ENCODE data around the gene LIPG. TPM values are rescaled to one million over a fixed set of nuclear protein-coding genes. Genes with fewer than 3 reads are reported as not detected.

The LIPG gene
- polyA plus RNA-seq, 1 donor from 2014 or later = 0.85 TPM

GRCh38 chr18:49626842-49627467 is 65.1 kb downstream of the LIPG start:
- Histone ChIP-seq H3K4me2 (ENCODE audit: low read length) (no peak overlapping the region), H3F3A (ENCODE audit: insufficient read depth, low read length, poor library complexity, severe bottlenecking) (no peaks in the 10 kb centered on the region), H3K9ac (ENCODE audit: low read length) (no peak overlapping the region), H3K27ac (ENCODE audit: low read length) (no peak overlapping the region), H3K9me2 (ENCODE audit: insufficient read depth, low read length) (no peaks in the 10 kb centered on the region), H3K79me2 (replicated peaks; ENCODE audit: insufficient read depth, low read length) (no peaks in the 10 kb centered on the region), H4K20me1 (ENCODE audit: insufficient read depth) (no peaks in the 10 kb centered on the region), H3K27me3 (ENCODE audit: insufficient read depth, low read depth, low read length) (no peaks in the 10 kb centered on the region), H3K4me3 (ENCODE audit: low read length) (no peak overlapping the region), H3K36me3 (ENCODE audit: insufficient read depth, low read length) (no peaks in the 10 kb centered on the region), H3K9me3 (ENCODE audit: low read length) (no peaks in the 10 kb centered on the region), H2AFZ (ENCODE audit: low read depth, low read length) (no peak overlapping the region)
- no peak for TF ChIP-seq REST (IDR thresholded peaks at IDR 0.05; ENCODE audit: borderline replicate concordance)
- TF ChIP-seq RAD21 (conservative IDR thresholded peaks at IDR 0.05) = no peak
- no peak for TF ChIP-seq TAF1 (IDR thresholded peaks at IDR 0.05; ENCODE audit: low read depth)
- TF ChIP-seq SMC3 (conservative IDR thresholded peaks at IDR 0.05; ENCODE audit: poor library complexity) = no peak
- TF ChIP-seq EP300 (conservative IDR thresholded peaks at IDR 0.05; ENCODE audit: poor library complexity, severe bottlenecking) = no peak
- TF ChIP-seq EZH2 (IDR thresholded peaks at IDR 0.05; ENCODE audit: borderline replicate concordance, insufficient read depth, low read length, poor library complexity, severe bottlenecking) = no peak

- Histone ChIP-seq H4K20me1 (ENCODE audit: insufficient read depth) (no peaks in the 10 kb centered on the region), H3K27ac (ENCODE audit: low read length) (no peak overlapping the region), H3K27me3 (ENCODE audit: insufficient read depth, low read depth, low read length) (no peaks in the 10 kb centered on the region), H3F3A (ENCODE audit: insufficient read depth, low read length, poor library complexity, severe bottlenecking) (no peaks in the 10 kb centered on the region), H3K36me3 (ENCODE audit: insufficient read depth, low read length) (no peaks in the 10 kb centered on the region), H2AFZ (ENCODE audit: low read depth, low read length) (no peak overlapping the region), H3K79me2 (replicated peaks; ENCODE audit: insufficient read depth, low read length) (no peaks in the 10 kb centered on the region), H3K4me2 (ENCODE audit: low read length) (no peak overlapping the region), H3K4me3 (ENCODE audit: low read length) (no peak overlapping the region), H3K9ac (ENCODE audit: low read length) (no peak overlapping the region), H3K9me2 (ENCODE audit: insufficient read depth, low read length) (no peaks in the 10 kb centered on the region), H3K9me3 (ENCODE audit: low read length) (no peaks in the 10 kb centered on the region)
- no peak for TF ChIP-seq CTCF (IDR thresholded peaks at IDR 0.05; ENCODE audit: poor library complexity, severe bottlenecking)
- no peak for TF ChIP-seq MXI1 (conservative IDR thresholded peaks at IDR 0.05; ENCODE audit: poor library complexity, severe bottlenecking)
- no peak for TF ChIP-seq EP300 (conservative IDR thresholded peaks at IDR 0.05; ENCODE audit: poor library complexity, severe bottlenecking)
- TF ChIP-seq RAD21 (conservative IDR thresholded peaks at IDR 0.05) = no peak
- TF ChIP-seq POLR2AphosphoS5 (IDR thresholded peaks at IDR 0.05) = no peak
- no peak for TF ChIP-seq REST (IDR thresholded peaks at IDR 0.05; ENCODE audit: borderline replicate concordance)
- no peak for TF ChIP-seq TAF1 (IDR thresholded peaks at IDR 0.05; ENCODE audit: low read depth)
Observed at GRCh38 chr18:49628119-49628518, 66.3 kb downstream of the LIPG start.
